Karpas-422 (cell line): Measurements from ENCODE around the gene ZP3. TPM values are rescaled to one million over a fixed set of nuclear protein-coding genes. Genes with fewer than 3 reads are reported as not detected.
"Not testable (repeated sequence)": the region's sequence is repeated elsewhere in the genome, so short reads cannot be mapped to it uniquely, and the experiment has no call there.

Source experiments
- DNase-seq: peaks from one replicate; pipeline ENCODE4 v3.0.0-alpha.2; 2015
- H2AFZ ChIP-seq: fragments of 200-600 bp; sonication (generic); 2 replicates; pipeline ENCODE4 v1.6.1; 2014; ENCODE audit warnings: antibody characterized with exemption, low read length, mixed read lengths
- H3K27ac ChIP-seq: fragments of 200-600 bp; sonication (generic); 2 replicates; pipeline ENCODE4 v1.5.1; 2014; ENCODE audit warnings: mild to moderate bottlenecking, low read length, moderate library complexity
- H3K27me3 ChIP-seq: fragments of 200-600 bp; sonication (generic); 2 replicates; pipeline ENCODE4 v1.6.1; 2014; ENCODE audit warnings: low read length, mixed read lengths
- H3K36me3 ChIP-seq: fragments of 200-600 bp; sonication (generic); 2 replicates; pipeline ENCODE4 v1.6.1; 2014; ENCODE audit warnings: low read length, mixed read lengths; ENCODE audit not compliant: insufficient read depth
- H3K4me1 ChIP-seq: fragments of 200-600 bp; sonication (generic); 2 replicates; pipeline ENCODE4 v1.6.1; 2014; ENCODE audit warnings: mild to moderate bottlenecking, low read length, mixed read lengths
- H3K4me2 ChIP-seq: fragments of 200-600 bp; sonication (generic); 2 replicates; pipeline ENCODE4 v1.6.1; 2014; ENCODE audit warnings: low read length, low read depth, mild to moderate bottlenecking; ENCODE audit not compliant: poor library complexity, severe bottlenecking
- H3K4me3 ChIP-seq: fragments of 200-600 bp; sonication (generic); 2 replicates; pipeline ENCODE4 v1.5.1; 2014; ENCODE audit warnings: mild to moderate bottlenecking, antibody characterized with exemption, low read length, mixed read lengths
- H3K79me2 ChIP-seq: fragments of 200-600 bp; sonication (generic); 2 replicates; pipeline ENCODE4 v1.6.1; 2014; ENCODE audit warnings: mild to moderate bottlenecking, low read length, mixed read lengths
- H3K9ac ChIP-seq: fragments of 200-600 bp; sonication (generic); 2 replicates; pipeline ENCODE4 v1.6.0; 2014; ENCODE audit warnings: low read length
- H3K9me2 ChIP-seq: fragments of 200-600 bp; sonication (generic), shearing (Covaris generic); replicated peaks from 2 replicates; pipeline ENCODE4 v1.6.0; 2014; ENCODE audit warnings: mild to moderate bottlenecking, low read length, moderate library complexity; ENCODE audit not compliant: insufficient read depth
- H3K9me3 ChIP-seq: fragments of 300-700, 200-600 bp; sonication (generic); 2 replicates; pipeline ENCODE4 v1.6.1; 2014; ENCODE audit warnings: low read length, mixed read lengths
- H4K20me1 ChIP-seq: fragments of 200-600 bp; sonication (generic); 2 replicates; pipeline ENCODE4 v1.6.1; 2014; ENCODE audit warnings: mild to moderate bottlenecking, antibody characterized with exemption, low read length, low read depth; ENCODE audit not compliant: insufficient read depth
- total RNA-seq: library from RNA; depleted of rRNA; stranded (reverse); fragments of >200 nt; shearing (Covaris generic); gene quantifications from 2 replicates; pipeline ENCODE4 v1.2.3, GENCODE V29; 2014; ENCODE audit warnings: low replicate concordance

The ZP3 gene
- total RNA-seq, 1 experiment from 2014 or later = not detected

DNA sequence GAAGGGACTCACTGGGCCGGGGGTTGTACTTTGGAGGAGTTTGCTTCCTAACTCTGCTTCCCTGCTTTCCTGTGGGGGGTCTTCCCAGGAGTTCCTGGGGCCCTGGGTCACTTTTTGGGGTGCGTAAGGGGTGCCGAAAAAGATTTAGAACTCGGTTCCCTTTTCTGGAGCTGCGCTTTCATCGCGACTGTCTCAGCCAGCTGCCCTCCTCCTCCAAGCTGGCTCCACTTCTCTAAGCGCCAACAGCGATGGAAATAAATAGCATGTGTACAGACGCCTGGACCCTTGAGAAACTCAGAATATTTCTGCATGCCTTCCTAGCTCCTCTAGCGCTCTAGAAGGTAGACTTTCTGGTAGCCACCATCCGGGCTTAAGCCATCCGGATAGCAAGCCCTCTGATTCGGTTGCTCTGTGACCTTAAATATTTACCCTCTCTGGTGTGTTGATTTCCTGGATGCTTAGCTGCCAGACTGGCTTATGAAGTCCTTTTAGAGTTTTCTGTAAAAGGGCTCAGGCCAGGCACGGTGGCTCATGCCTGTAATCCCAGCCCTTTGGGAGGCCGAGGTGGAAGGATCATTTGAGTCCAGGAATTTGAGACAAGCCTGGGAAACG, 37.6 kb downstream of the ZP3 start:
- not testable (repeated sequence) for H3K4me3 ChIP-seq, H3K27ac ChIP-seq, H3K4me1 ChIP-seq, H3K9ac ChIP-seq, H3K4me2 ChIP-seq, DNase-seq, H3K9me2 ChIP-seq, H3K27me3 ChIP-seq, H3K36me3 ChIP-seq, H3K9me3 ChIP-seq, H3K79me2 ChIP-seq, H2AFZ ChIP-seq, H4K20me1 ChIP-seq

DNA sequence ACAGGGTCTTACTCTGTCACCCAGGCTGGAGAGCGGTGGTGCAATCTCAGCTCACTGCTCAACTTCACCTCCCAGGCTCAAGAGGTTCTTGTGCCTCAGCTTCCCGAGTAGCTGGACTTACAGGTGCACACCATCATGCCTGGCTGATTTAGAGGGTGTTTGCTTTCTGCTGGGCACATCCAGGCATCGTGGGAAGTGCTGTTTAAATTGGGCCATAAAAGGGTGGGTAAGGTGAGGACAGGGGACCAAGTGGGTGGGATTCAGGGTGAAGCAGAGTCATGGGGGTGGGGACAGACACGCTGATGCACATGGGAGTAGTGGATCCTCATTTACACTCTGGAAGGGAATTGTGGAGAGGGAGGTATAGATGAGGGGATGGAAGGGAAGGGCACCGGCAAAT, 40.2 kb downstream of the ZP3 start:
- H3K4me1 ChIP-seq, H3K27me3 ChIP-seq, H2AFZ ChIP-seq, H3K79me2 ChIP-seq, H3K9me2 ChIP-seq, H3K4me2 ChIP-seq, H3K4me3 ChIP-seq, H3K27ac ChIP-seq, H4K20me1 ChIP-seq, H3K9me3 ChIP-seq, H3K9ac ChIP-seq, DNase-seq, H3K36me3 ChIP-seq: not testable (repeated sequence)

DNA sequence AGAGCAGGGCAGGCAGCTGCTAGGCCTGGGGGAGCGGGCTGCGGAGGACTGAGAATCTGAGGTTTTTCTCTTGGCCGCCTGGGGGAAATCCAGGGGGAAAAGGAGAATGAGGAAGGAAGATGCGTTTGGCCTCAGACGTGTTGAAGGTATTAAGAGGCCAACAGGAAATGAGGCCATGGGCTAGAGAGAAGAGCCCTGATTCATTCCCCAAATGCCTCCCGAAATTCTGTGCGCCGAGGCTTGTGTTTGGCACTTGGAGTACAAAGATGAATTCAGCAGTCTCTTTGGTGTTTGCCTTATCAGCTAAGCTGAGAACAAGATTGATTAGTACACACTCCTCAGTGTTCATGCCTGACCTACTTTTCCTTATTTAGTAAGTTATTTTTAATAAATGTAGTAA, 41.2 kb downstream of the ZP3 start:
- not testable (repeated sequence) for H3K9me3 ChIP-seq

DNA sequence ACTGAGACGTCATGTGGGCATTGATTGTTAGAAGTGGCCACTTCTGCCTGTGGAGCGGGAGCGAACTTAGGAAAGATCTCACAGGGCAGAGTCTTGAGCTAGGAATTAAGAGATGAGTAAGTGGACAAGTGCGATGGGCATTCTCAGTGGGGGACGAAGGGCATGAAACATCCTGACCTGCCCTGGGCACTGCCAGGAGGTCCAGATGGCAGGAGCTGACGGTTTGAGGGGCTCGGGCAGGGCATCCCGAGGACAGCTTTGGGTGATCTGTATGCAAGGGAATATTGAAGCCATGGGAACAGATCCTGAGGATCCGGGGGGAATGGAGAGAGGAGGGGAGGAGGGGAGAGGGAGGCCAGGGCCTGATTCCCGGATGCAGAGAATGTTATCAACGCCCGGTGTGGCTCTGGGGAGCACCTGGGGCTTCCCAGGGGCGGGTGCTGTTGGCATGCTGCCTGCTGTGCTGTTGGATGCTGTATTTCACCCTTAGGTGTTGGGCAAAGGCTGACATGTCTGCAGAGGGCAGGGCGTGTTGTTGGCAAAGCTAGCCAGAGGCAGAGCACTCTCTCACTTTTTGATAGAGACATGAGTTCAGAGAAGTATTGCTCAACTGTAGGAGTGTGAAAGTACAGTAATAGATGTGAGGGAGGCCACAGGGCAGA, 43.1 kb downstream of the ZP3 start:
- H3K4me3 ChIP-seq, H3K79me2 ChIP-seq, H3K27me3 ChIP-seq, H3K9me2 ChIP-seq, H3K4me2 ChIP-seq, H3K36me3 ChIP-seq, H3K9ac ChIP-seq, H4K20me1 ChIP-seq, H3K4me1 ChIP-seq, H2AFZ ChIP-seq, H3K27ac ChIP-seq, H3K9me3 ChIP-seq: not testable (repeated sequence)
- peak; percentile 34 for DNase-seq

More for the DNA sequence above, 41.2 kb downstream of the ZP3 start:
- not testable (repeated sequence) for H3K4me3 ChIP-seq, H3K79me2 ChIP-seq, H3K27ac ChIP-seq, H3K9ac ChIP-seq, H3K9me2 ChIP-seq, H3K27me3 ChIP-seq, H2AFZ ChIP-seq, H3K4me2 ChIP-seq, H4K20me1 ChIP-seq, H3K4me1 ChIP-seq, DNase-seq, H3K36me3 ChIP-seq

DNA sequence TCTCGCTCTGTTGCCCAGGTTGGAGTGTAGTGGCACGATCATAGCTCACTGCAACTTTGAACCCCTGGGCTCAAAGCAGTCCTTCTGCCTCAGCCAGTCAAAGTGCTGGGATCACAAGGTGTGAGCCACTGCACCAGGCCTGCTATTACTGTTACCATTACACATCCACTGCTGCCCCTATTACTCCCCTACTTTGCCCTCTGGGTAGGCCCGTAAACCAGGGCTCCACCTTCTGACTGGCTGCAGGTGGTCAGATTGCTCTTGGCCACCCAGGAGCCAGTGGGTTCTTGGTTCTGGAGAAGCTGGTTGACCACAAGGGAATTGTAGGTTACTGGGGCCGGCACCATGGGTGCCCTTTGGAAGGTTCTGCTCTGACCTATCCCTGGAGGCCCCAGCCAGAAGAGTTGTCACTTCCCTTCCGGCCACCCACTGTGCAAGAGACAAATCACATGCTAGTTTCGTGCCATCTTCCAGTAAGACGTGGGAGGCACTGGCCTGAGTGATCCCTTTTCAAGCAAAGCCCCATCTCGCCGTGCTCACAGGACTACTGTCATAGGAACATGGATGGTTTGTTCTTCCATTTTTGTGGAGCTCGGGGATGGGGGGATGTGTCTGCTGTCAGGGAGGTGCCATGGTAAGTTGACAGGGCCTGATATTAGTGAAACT, 46.9 kb downstream of the ZP3 start:
- H3K27me3 ChIP-seq, H3K9me2 ChIP-seq, H3K4me2 ChIP-seq, H2AFZ ChIP-seq, H3K4me3 ChIP-seq, H3K27ac ChIP-seq, H3K79me2 ChIP-seq, H3K36me3 ChIP-seq, H3K4me1 ChIP-seq, H3K9me3 ChIP-seq, H3K9ac ChIP-seq, H4K20me1 ChIP-seq: not testable (repeated sequence)
- peak; percentile 27 for DNase-seq

DNA sequence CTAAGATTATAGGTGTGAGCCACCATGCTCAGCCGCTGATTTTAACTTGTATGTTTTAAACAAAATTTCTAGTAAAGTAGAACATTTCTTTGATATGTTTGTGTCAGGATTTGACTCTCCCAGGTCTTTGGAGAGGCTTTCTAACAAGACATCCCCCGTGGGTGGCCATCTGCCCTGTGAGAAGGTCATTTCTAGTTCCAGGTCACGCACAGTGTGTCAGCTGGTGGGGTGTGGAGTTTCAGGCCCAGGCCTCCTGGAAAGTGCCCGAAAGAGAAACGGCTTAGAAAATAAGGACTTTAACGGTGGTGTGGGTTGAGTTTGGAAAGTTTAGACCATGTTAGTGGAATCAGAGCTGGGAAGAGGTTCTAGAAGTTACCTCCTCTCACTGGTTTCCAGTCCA, 48.3 kb downstream of the ZP3 start:
- DNase-seq, H3K4me3 ChIP-seq, H3K9me3 ChIP-seq, H3K79me2 ChIP-seq, H2AFZ ChIP-seq, H3K4me2 ChIP-seq, H3K4me1 ChIP-seq, H3K27me3 ChIP-seq, H3K36me3 ChIP-seq, H3K9ac ChIP-seq, H3K9me2 ChIP-seq, H4K20me1 ChIP-seq, H3K27ac ChIP-seq: not testable (repeated sequence)

DNA sequence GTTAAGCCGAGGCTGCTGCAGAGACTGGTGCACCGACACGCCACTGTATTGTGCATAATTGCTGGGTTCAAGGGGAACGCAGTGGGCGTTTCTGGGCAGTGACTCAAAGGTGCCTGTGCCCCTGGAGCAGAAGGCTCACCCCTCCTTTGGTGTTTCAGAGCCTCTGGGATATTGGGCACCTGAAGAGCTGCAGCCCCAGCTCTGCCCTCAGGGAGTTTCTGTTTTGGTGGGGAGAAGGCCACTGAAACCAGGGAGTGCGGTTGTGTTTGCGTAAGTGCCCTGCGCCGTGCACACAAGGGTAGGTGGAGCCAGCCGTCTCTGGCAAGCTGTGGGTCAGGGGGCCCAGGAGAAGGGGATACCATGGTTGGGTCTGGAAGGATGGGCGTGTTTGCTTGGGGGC, 51.5 kb downstream of the ZP3 start:
- not testable (repeated sequence) for H2AFZ ChIP-seq, H3K9ac ChIP-seq, H3K27me3 ChIP-seq, H3K79me2 ChIP-seq, H3K4me1 ChIP-seq, H4K20me1 ChIP-seq, H3K4me2 ChIP-seq, H3K36me3 ChIP-seq, H3K27ac ChIP-seq, H3K9me2 ChIP-seq, H3K4me3 ChIP-seq, H3K9me3 ChIP-seq, DNase-seq

DNA sequence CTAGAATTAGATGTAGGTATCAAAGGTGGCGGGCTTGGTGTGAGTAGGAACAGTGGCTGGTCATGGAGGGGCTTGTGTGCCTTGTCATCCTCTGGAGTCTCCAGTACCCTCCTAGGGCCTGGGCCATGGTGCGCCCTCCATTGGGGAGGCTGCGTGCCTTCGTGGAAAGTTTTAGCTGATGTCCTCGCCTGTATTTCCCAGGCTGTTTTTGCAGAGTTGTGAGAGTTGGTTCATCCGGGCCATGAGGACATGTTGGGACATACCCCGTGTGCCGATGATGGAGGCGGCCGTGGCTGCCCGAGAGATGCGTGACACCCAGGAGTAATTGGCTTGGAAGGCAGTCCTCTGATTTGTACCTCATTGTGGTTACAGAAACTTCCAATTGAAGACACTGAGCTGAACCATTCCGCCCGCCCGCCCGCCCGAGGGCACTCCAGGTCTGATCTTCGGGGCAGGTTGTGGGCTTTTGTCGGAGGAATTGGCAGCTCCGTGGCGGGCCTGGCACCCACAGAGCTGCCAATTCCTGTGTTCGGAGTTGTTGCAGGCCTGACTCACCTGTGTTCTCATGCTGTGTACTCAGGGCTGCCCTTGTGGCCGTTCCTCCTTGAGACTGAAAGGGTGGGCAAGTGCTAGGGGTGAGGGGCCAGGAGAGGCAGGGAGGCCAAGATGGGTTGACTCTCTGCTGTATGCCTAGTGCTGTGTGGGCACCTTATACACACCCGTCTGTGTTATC, 52.2 kb downstream of the ZP3 start:
- H3K27me3 ChIP-seq, H2AFZ ChIP-seq, DNase-seq, H3K4me3 ChIP-seq, H3K36me3 ChIP-seq, H3K79me2 ChIP-seq, H3K9me3 ChIP-seq, H3K27ac ChIP-seq, H3K4me1 ChIP-seq, H4K20me1 ChIP-seq, H3K4me2 ChIP-seq, H3K9ac ChIP-seq, H3K9me2 ChIP-seq: not testable (repeated sequence)
